HG02588 (cell line): ENCODE measurements around the gene FRG2.
A peak's percentile ranks its signal among the peaks of the same experiment; 100 is the strongest.
"Not testable (repeated sequence)": the region's sequence is repeated elsewhere in the genome, so short reads cannot be mapped to it uniquely, and the experiment has no call there.

Experiments used
- ATAC-seq: cut with Tn5 transposase; IDR thresholded peaks from one replicate; pipeline ENCODE4 v1.9.1; 2021; ENCODE audit warnings: mild to moderate bottlenecking, moderate library complexity; ENCODE audit not compliant: unreplicated experiment

Gene FRG2

GRCh38 chr4:190027156-190027555, at the start of gene FRG2:
Gene FRG2, minus strand, starts transcription at chr4:190027256. Its CDS starts 52 bp downstream, at chr4:190027204.
- ATAC-seq: not testable (repeated sequence)

GRCh38 chr4:190068351-190068750, 41.3 kb upstream of the FRG2 start:
- not testable (repeated sequence) for ATAC-seq

GRCh38 chr4:190064805-190065204, 37.7 kb upstream of the FRG2 start:
- not testable (repeated sequence) for ATAC-seq

- not testable (repeated sequence) for ATAC-seq
These were observed 37.3 kb upstream of the FRG2 start, which contains the start of gene DBET for GRCh38 chr4:190064342-190064741. Gene DBET, plus strand, starts transcription at chr4:190064502.

- not testable (repeated sequence) for ATAC-seq
These were observed 31.9 kb upstream of the FRG2 start for GRCh38 chr4:190058997-190059396.

GRCh38 chr4:190049378-190050239, 22.6 kb upstream of the FRG2 start:
- not testable (repeated sequence) for ATAC-seq

GRCh38 chr4:190047627-190048026, 20.6 kb upstream of the FRG2 start:
- not testable (repeated sequence) for ATAC-seq

GRCh38 chr4:190040873-190041272, 13.8 kb upstream of the FRG2 start:
- not testable (repeated sequence) for ATAC-seq

- ATAC-seq: peak; percentile 54
These were observed 10.8 kb upstream of the FRG2 start for GRCh38 chr4:190037704-190038388.

- ATAC-seq: not testable (repeated sequence)
These were observed 4.2 kb upstream of the FRG2 start for GRCh38 chr4:190031264-190031663.

- ATAC-seq: not testable (repeated sequence)
These were observed 4.3 kb downstream of the FRG2 start for GRCh38 chr4:190022614-190023281.

- not testable (repeated sequence) for ATAC-seq
These were observed 5.1 kb downstream of the FRG2 start for GRCh38 chr4:190021973-190022372.

- no peak for ATAC-seq
These were observed 6.0 kb downstream of the FRG2 start for GRCh38 chr4:190020790-190021717.

GRCh38 chr4:190019859-190020463, 7.1 kb downstream of the FRG2 start:
- not testable (repeated sequence) for ATAC-seq

- ATAC-seq: no peak
These were observed 7.8 kb downstream of the FRG2 start for GRCh38 chr4:190019023-190019858.

- no peak for ATAC-seq
These were observed 8.7 kb downstream of the FRG2 start for GRCh38 chr4:190018201-190018920.

- no peak for ATAC-seq
These were observed 9.5 kb downstream of the FRG2 start for GRCh38 chr4:190017357-190018200.
